Ascending aorta (tissue), 2 donors: ENCODE measurements around the gene UBE2O. TPM values are rescaled to one million over a fixed set of nuclear protein-coding genes. Genes with fewer than 3 reads are reported as not detected.
A peak's percentile ranks its signal among the peaks of the same experiment; 100 is the strongest.

Source experiments
- DNase-seq, 2 donors: peaks; one replicate each; pipeline ENCODE4 v3.0.0-alpha.2; 2019; ENCODE audit warnings: low spot score in 2 of 2
- H3K27ac ChIP-seq, 2 donors: fragments of 200-600 bp; sonication (generic); one replicate each; pipeline ENCODE4 v1.5.1; 2016 to 2017; ENCODE audit warnings: mild to moderate bottlenecking in 1 of 2
- H3K27me3 ChIP-seq: fragments of 200-600 bp; sonication (generic); one replicate; pipeline ENCODE4 v1.5.1; 2017
- H3K36me3 ChIP-seq, 2 donors: fragments of 200-600 bp; sonication (generic); one replicate each; pipeline ENCODE4 v1.5.1; 2016
- H3K4me1 ChIP-seq, 2 donors: fragments of 200-600 bp; sonication (generic); one replicate each; pipeline ENCODE4 v1.5.1; 2016 to 2017; ENCODE audit warnings: mild to moderate bottlenecking in 1 of 2
- H3K4me3 ChIP-seq, 2 donors: fragments of 200-600 bp; sonication (generic); one replicate each; pipeline ENCODE4 v1.5.1; 2016 to 2017; ENCODE audit warnings: mild to moderate bottlenecking in 1 of 2
- H3K9me3 ChIP-seq, 2 donors: fragments of 200-600 bp; sonication (generic); one replicate each; pipeline ENCODE4 v1.5.1; 2016
- intact Hi-C: fragments of 100-400 bp; cut with DNase I; formaldehyde crosslinking; loops from one replicate; pipeline ENCODE4 v1.15.1; 2023
- total RNA-seq: library from RNA; depleted of rRNA; stranded (reverse); fragments of >200 nt; gene quantifications from one replicate; pipeline ENCODE4 v1.1.0, GENCODE V29; 2016
- TF ChIP-seq, protein P1 (sequence below), 3 experiments: fragments of 200-600 bp in 2 of 3; fragments of 450-650 bp in 1 of 3; sonication (generic) in 2 of 3; IDR thresholded peaks; one replicate each; pipeline ENCODE4 v1.5.1; 2016 to 2019; ENCODE audit warnings: antibody characterized with exemption in 3 of 3, mild to moderate bottlenecking in 1 of 3, moderate library complexity in 1 of 3

Gene UBE2O
- total RNA-seq, 1 donor from 2014 or later = 19.6 TPM

DNA sequence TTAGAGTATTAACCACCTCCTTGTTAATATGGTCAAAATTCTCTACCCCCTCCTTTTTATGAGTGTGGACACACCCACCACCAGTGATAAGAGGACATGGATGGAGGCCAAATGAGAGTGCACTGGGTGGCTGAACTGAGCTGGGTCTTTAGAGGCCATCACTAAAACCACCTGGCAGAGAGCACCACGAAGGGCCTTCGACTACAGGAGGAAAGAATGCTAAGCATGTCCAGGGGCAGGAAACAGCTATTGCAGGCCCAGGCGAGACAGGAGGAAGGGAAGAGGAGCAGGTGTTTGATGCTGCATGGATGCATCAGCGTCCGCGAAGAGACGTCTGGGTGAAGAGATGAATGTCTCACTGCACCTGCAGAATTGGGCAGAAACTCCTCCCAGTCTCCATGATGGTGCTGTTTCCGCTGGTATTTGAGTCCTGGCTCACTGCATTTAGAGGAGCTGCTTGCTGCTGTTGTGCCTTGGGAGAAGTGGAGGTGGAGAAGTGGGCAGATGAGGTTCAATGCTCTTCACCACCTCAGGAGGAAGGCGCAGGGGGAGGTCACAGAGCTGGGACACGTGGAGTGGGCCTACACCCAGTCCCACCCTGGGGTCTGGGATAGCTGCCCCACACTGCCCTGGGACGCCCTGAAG lies 35.3 kb downstream of the UBE2O start:
- intact Hi-C loops = no loop called here
- DNase-seq = no peak
- H3K9me3 ChIP-seq = no peaks in the 10 kb centered on the region
- no peaks in the 10 kb centered on the region for H3K27me3 ChIP-seq
- no peaks in the 10 kb centered on the region for H3K36me3 ChIP-seq
- peaks cover 4 to 26% of the 10 kb centered on the region in 2 donors for H3K4me1 ChIP-seq
- no peak overlapping the region for H3K4me3 ChIP-seq
- TF ChIP-seq, protein P1, sequence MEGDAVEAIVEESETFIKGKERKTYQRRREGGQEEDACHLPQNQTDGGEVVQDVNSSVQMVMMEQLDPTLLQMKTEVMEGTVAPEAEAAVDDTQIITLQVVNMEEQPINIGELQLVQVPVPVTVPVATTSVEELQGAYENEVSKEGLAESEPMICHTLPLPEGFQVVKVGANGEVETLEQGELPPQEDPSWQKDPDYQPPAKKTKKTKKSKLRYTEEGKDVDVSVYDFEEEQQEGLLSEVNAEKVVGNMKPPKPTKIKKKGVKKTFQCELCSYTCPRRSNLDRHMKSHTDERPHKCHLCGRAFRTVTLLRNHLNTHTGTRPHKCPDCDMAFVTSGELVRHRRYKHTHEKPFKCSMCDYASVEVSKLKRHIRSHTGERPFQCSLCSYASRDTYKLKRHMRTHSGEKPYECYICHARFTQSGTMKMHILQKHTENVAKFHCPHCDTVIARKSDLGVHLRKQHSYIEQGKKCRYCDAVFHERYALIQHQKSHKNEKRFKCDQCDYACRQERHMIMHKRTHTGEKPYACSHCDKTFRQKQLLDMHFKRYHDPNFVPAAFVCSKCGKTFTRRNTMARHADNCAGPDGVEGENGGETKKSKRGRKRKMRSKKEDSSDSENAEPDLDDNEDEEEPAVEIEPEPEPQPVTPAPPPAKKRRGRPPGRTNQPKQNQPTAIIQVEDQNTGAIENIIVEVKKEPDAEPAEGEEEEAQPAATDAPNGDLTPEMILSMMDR (IDR thresholded peaks at IDR 0.05) = no peak
- no peak overlapping the region for H3K27ac ChIP-seq

DNA sequence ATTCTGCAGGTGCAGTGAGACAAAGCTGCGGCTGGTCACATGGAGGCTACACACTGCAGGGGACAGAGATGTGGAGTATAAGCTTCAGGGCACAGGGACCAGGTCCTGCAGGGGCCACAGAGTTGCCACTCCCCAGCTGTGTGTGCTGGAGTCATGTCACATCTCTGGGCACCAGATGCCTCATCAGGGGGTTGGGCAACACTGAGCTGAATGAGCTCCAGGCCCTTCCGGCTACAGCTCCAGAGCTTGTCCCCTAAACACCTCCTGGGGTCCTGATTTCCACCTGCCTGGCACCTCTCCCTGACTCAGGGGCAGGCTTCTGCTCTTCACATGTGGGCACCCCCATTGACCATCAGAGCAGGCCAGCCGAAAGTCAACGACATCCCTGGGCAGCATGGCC lies 36.1 kb downstream of the UBE2O start:
- H3K9me3 ChIP-seq = no peaks in the 10 kb centered on the region
- DNase-seq = no peak
- H3K27ac ChIP-seq = no peak overlapping the region
- no peak overlapping the region for H3K4me3 ChIP-seq
- no peaks in the 10 kb centered on the region for H3K27me3 ChIP-seq
- intact Hi-C loops = no loop called here
- TF ChIP-seq, protein P1 (IDR thresholded peaks at IDR 0.05) = no peak
- no peaks in the 10 kb centered on the region for H3K36me3 ChIP-seq
- H3K4me1 ChIP-seq = peaks cover 4 to 26% of the 10 kb centered on the region in 2 donors

DNA sequence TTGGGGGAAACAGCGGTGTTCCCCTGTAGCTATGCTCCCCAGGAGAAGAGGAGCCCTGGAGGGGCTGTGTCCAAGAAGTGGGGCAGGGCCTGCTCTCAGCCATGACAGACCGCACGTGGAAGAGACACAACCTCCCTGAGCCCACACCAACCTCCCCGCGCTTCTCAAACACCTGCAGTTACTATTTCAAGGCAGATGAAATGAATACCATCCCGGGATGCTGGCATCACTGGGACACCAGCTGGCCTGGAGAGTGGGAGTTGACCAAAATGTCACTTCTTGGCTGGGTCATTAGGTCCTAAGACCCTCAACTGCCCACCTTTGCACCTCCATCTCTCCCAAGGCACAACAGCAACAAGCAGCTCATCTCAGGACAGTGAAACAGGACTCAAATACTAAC lies 36.5 kb downstream of the UBE2O start:
- no peak for DNase-seq
- TF ChIP-seq, protein P1 (IDR thresholded peaks at IDR 0.05) = no peak
- Histone ChIP-seq H3K4me3 (no peak overlapping the region), H3K9me3 (no peaks in the 10 kb centered on the region), H3K4me1 (peaks cover 4 to 24% of the 10 kb centered on the region in 2 donors), H3K27ac (no peak overlapping the region), H3K27me3 (no peaks in the 10 kb centered on the region), H3K36me3 (peaks cover 0 to under 1% of the 10 kb centered on the region in 2 donors)
- intact Hi-C loops = no loop called here

DNA sequence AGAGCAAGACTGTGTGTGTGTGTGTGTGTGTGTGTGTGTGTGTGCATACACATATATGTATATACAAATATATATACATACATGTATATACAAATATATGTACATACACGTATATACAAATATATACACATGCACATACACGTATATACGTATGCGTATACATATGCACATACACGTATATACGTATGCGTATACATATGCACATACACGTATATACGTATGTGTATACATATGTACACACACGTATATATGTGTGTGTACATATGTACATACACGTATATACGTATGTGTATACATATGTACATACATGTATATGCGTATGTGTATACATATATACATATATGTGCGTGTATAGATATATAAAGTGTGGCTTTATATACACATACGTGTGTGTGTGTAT lies 37.2 kb downstream of the UBE2O start:
- Histone ChIP-seq H3K27me3 (no peaks in the 10 kb centered on the region), H3K27ac (no peak overlapping the region), H3K4me3 (no peak overlapping the region), H3K36me3 (peaks cover 0 to 3% of the 10 kb centered on the region in 2 donors), H3K9me3 (no peaks in the 10 kb centered on the region), H3K4me1 (peaks cover 4 to 20% of the 10 kb centered on the region in 2 donors)
- DNase-seq = no peak
- TF ChIP-seq, protein P1 (IDR thresholded peaks at IDR 0.05) = no peak
- intact Hi-C loops = no loop called here

DNA sequence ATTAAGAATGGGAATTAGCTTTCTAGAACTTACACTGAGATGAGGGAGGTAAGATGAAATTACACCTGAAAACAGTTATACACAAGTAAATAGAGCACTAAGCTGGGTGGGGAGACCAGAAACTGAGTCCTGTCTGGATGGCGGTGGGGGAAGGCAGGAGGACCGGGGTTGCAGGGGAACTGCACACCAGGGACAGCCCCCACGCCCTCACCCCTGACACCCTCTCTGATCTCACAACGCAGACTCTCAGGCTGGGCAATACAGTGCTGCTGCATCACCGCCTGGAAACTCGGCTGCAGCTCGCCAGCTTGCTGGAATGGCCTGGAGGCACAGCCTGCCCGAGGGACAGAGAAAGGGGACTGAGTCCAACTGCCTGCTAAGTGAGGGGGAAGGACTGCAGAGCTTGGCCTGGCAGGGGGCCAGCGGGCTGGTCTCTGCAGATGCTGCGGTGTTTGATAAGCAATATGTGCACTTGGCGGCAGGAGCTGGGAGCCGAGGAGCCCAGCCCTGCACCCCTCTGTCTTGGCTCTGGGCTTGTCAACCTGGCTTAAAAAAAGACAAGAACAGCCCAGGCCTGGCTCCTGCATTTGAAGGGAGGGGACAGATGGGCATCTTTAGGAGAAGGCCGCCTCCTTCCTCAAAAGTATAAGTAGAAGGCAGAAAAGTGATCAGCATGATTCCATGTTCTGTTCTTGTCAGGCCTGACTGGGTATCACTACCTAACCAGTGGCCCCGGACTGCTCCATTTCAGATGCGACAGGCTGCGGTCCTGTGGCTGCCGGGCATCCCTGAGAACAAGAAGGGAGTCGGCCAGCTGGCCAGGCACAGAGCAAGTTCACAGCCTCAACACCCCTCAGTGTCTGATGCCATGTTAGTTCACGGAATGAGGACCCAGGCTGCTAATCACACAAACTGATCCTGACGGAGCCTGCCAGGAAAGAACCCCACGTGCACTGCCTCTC lies 38.3 kb downstream of the UBE2O start:
- no peaks in the 10 kb centered on the region for H3K9me3 ChIP-seq
- no peak overlapping the region for H3K4me3 ChIP-seq
- peaks cover 0 to 3% of the 10 kb centered on the region in 2 donors for H3K36me3 ChIP-seq
- TF ChIP-seq, protein P1 (IDR thresholded peaks at IDR 0.05) = no peak
- peak overlapping the region in 1 of 2 donors; percentile 9 for H3K27ac ChIP-seq
- intact Hi-C loops = no loop called here
- no peaks in the 10 kb centered on the region for H3K27me3 ChIP-seq
- H3K4me1 ChIP-seq = peaks cover 4 to 9% of the 10 kb centered on the region in 2 donors
- peak in 1 of 2 donors; percentile 74 for DNase-seq
